GM18868 (cell line): Measurements from ENCODE around the gene PTPRM.
A peak's percentile ranks its signal among the peaks of the same experiment; 100 is the strongest.

Experiments used
- ATAC-seq: cut with Tn5 transposase; IDR thresholded peaks from one replicate; pipeline ENCODE4 v1.9.1; 2021; ENCODE audit warnings: mild to moderate bottlenecking, moderate library complexity; ENCODE audit not compliant: unreplicated experiment

The PTPRM gene

GRCh38 chr18:8296886-8297616, 729.9 kb downstream of the PTPRM start:
- no peak for ATAC-seq

DNA sequence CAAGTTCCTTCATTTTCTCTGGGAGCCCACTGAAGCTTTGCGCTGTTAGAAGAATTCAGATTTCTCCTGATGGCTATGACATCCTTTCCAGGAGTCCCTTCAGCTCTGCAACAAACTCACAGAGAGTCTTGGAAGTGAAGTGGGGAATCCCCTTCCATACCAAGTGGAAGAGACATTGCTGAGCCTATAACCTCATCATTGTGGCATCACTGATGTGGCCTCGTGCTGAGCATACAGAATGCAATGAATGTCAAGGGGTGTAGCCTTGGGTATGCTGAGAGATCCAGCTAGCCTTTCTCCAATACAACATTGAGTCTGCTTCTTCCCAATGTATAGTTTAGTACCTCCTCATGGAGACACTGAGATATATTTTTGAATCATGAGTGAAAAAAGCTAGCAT, 731.1 kb downstream of the PTPRM start:
- ATAC-seq, result no peak

DNA sequence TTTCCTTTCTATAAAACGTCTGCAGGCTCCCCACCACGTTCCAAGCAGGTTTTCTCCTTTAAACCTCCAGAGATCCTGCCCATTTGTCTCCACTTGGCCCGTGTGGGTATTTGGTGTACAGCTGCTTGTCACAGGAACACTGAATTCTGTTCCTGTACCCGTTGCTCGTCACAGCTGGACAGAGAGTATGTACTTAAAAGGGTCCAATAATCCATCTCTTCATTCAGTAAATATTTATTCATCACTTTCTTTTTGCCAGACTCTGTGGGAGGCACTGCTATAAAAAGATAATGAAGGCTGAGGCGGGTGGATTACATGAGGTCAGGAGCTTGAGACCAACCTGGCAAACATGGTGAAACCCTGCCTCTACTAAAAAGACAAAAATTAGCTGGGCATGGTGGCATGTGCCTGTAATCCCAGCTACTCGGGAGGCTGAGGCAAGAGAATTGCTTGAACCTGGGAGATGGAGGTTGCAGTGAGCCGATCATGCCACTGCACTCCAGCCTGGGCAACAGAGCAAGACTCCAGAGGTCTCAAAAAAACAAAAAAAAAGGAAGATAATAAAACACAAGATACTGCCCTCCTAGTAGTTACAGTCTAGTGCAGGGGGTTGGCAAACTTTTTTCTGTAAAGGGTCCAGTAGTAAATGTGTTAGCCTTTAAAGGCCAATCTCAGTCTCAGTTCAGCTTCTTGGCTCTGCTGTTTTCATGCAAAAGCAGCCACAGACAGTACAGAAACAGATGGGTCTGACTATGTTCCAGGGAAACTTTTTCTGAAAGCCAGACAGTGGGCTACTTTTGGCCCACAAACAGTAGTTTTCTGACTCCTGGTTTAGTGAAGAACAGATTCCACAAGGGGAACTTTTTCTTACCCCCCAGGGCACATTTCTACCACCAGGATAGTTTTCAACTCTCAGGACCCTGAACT, 732.2 kb downstream of the PTPRM start:
- ATAC-seq, result no peak

DNA sequence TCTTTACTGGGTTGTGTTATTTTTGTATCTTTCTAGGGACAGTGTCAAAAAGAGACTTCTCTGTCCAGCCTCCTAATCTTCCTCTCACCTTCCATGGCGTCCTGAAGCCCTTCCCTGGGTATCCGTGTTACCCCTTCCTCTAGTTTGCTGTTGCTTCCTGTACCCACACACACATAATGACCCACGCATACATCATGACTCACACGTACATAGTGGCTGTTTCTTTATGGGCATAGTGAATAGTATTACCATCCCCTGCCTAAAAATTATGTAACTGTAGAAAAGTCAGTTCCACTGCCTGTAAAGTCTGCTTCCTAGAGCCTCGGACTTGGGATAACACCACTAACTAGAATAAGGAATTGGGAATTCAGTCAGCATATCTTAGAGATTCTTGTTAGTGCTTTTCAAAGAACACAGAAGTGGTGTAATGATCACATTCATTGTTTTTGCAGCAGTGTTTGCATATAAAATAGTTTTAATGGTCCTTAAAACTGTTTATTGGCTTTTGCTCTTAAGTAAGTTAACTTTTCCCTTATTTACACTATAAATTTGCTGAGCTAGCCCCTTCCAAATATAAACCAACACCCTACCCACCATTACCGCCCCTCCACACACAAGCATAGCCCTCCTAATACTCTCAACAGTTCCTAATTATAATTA, 733.8 kb downstream of the PTPRM start:
- no peak for ATAC-seq

GRCh38 chr18:8301427-8302172, 734.5 kb downstream of the PTPRM start:
- no peak for ATAC-seq

DNA sequence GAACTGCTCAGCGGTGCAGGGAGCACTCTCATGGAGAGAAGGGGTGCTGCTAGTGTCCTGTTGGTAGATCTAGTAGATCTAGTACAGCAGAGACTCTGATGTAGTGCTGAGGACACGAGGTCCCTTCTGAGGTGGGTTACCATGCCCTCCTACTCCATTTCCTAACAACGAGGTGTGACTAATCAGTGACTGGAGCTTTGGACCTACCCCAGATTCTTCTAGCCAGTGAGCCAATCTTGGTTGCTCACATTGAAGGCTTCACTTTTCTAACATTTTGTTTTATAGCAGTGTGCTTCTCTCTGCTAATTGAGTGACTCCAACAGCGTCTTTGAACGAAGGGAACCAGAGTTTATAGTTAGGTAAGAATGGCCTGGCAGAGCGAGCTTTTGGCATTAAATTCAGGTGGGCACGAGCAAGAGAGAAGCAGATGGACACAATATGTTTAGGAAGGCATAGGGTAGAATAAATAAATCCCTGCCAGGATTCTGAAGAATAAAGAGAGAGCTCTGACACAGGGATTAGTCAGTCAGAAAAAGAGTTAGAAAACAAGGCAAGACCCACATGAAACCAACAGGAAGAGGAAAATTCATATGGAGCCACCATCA, 736.1 kb downstream of the PTPRM start:
- ATAC-seq, result no peak

- ATAC-seq, result no peak
These were observed 740.8 kb downstream of the PTPRM start for GRCh38 chr18:8307960-8308359.

GRCh38 chr18:8313043-8313442, 745.9 kb downstream of the PTPRM start:
- ATAC-seq, result no peak

DNA sequence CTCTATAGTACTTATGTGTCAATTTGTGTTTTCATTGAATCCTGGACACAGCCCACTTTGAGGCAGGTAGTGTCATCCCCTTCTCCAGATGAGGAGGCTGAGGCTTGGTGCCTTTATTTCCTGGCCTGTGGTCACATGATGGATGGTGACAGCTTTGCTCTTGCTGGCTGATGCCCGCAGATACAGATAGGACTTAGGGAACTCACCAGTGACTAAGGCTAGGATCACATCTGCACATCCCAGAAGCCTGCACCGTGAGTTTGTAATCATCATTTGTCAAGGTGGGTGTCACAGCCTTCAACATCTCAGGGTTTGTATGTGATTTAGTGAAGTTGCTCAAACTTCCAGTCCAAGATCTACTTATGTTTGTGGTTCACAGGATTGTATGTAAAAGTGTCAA, 747.0 kb downstream of the PTPRM start:
- no peak for ATAC-seq

GRCh38 chr18:8319798-8320489, 752.8 kb downstream of the PTPRM start:
- no peak for ATAC-seq

DNA sequence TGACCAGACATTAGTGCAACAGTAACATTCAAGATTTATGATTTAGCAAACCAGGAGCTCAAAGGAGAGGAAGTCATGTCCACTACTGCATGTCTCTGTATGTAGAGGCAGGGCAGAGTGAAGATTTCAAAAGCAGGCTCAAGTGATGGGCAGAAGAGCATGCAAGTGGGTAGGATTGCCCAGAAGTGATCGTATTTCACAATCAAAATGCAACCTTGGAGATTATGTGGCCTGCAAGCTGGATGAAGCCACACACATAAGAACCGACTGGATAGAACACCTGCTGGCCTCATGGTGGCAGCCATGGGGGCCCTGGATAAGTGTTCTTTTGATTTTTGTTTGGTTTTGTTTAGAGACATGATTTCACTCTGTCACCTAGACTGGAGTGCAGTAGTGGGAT, 755.4 kb downstream of the PTPRM start:
- no peak for ATAC-seq

DNA sequence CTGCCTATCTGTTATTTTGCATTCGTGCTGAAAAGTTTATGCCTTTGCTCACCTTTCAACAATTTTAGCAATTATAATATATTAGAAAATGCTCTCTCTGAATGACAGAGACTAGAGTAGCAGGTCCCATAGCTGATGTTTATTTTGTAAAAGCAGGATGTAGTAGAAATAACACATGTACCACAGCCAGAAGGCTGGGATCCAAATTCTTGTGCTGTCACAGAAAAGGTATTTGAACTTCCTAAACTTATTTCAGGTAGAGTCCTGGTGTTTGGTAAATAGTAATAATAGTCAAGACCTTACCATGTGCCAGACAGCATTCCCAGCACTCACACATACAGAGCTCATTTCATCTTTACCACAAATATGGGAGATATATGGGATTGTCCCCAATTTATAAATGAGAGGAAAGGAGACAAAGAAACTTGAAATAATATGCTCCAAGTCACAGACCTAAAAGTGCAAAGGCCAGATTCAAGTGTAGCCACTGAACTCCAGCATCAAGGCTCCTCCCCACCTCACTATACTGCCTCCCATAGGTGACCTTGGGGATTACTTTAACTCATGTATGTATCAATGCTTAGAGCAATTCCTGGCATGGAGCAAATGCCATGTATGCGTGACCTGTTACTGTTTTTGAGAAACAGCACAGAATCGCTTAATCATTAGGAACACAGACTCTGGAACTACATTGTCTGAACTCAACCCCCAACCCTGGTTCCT, 757.4 kb downstream of the PTPRM start:
- ATAC-seq, result no peak

- ATAC-seq, result no peak
These were observed 759.8 kb downstream of the PTPRM start for GRCh38 chr18:8326763-8327394.

- no peak for ATAC-seq
These were observed 761.0 kb downstream of the PTPRM start for GRCh38 chr18:8328126-8328525.

GRCh38 chr18:8329186-8329771, 762.2 kb downstream of the PTPRM start:
- ATAC-seq, result peak; percentile 61

DNA sequence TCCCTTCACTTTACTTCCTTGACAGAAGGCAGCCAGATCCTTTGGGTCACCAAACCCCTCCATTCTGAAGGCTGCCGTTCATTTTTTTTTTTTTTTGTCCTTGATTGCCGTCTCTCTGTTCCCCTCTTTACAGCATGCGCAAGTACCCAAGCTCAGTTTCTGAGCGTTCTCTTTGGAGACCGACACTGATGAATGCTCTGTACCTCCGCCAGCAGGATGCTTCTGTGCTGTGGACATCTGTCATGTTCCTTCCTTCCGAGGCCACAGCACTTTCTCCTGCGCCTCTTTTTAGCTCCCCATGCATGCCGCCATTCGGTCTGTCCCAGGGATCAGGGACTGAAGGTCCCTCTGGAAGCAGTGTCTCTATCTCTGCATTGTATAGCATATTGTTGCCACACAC, 763.5 kb downstream of the PTPRM start:
- ATAC-seq, result no peak

DNA sequence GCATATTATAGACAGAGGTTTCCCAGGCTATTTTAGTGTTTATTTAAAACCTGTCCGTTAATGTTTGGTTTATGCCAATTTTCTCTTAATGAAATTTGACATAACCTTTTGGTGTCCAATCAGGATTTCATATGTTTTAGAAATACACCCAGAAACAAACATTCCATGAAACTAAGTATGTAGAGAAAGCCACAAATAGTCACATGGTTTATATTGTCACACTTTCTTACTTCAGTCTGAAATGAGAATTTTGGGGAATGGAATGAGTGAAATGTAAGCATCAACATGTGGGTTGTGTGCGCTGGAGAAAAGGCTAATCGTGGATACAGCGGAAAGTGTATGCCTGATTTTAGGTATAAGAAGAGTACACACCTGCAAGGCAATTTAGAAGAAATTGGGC, 765.2 kb downstream of the PTPRM start:
- no peak for ATAC-seq

DNA sequence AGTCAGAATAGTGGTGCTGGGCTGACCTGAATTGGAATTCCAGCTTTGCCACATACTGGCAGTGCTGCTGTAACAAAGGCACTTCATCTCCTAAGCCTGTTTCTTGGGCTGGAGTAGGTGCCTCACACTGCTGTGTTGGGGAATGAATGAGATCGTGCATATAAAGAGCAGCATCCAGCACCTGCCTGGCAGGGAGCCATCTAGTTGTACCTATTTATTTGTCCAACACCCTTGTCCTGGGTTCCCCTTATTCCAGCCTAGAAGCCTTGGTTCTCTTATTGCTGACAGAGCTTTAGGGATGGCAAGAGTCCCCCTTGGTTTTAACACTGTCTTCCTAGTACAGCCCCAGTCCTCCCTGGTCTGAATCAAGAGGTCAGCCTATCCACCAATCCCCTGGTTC, 766.8 kb downstream of the PTPRM start:
- no peak for ATAC-seq
